HG02623 (cell line): ENCODE results near the gene ARPIN.
"Not testable (repeated sequence)": the region's sequence is repeated elsewhere in the genome, so short reads cannot be mapped to it uniquely, and the experiment has no call there.

ENCODE experiments used
- ATAC-seq: cut with Tn5 transposase; IDR thresholded peaks from one replicate; pipeline ENCODE4 v1.9.1; 2021; ENCODE audit warnings: moderate library complexity; ENCODE audit not compliant: unreplicated experiment

The ARPIN gene

DNA sequence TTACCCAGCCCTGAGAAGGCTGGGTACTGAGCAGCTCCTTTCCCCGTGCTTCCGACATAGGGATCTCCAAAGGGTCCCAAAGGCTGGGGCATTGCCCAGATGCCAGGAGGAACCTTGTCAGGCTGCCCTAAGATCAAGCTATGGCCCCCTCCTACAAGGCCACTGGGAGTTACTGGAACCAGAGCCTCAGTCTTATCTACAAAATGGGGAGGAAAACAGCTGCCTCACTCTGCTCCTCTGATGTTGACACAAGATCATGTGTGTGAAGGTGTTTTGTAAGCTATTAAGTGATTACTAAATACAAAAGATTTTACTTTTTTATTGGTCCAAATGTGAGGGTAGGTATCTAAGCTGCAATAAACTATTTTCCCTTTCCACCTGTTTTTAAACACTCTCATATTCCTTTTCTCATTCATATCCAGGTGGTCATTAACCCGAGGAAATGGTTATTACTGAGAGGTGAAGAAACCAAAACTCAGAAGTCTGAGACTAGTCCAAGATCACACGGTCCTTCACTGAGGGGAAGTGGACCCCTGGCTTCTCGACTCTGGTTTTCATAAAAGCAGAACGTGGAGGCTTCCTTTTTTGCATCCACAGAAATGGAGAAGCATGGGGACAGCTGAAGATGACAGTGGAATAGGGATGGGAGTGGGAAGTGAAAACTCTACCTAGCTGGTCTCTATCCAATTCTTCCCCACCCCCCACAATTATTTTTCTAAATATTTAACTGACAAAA is 1.7 kb downstream of the ARPIN start:
- ATAC-seq: no peak

DNA sequence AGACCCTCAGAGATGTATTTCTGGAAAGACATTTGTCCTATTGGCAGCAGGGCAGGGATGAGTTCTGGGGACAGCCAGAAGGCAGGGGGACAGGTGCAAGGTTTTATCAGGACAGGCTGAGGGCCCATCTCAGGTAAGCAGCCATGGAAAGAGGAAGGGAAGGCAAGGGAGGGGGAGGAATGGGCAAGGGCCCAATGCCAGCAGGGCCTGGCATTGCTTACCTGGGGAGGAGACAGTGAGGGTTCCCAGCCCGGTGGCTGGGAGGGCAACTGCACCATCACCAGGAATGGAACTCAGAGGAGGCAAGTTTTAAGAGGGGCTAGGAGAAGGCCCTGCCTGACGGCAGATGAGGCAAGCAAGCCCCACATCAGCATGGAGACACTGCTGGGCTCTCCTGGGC is 3.1 kb downstream of the ARPIN start:
- ATAC-seq: no peak

DNA sequence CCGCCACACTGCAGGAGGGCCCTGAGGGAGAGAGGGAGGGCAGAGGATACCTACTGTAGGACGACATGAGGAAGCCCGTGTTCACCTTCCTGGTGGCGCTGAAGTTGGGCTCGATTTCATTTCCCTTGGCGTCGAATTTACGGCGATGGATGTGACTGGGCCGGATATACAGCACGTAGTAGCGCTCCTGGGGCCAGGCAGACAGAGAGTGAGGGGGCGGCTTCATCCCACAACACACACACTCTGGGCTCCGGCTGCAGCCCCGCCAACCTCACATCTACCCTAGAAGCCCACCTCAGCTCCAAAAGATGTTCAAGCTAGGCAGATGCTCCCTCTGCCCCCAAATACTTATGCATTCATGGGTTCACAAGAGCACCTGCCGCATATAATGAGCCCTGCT is 4.5 kb downstream of the ARPIN start:
- ATAC-seq: no peak

DNA sequence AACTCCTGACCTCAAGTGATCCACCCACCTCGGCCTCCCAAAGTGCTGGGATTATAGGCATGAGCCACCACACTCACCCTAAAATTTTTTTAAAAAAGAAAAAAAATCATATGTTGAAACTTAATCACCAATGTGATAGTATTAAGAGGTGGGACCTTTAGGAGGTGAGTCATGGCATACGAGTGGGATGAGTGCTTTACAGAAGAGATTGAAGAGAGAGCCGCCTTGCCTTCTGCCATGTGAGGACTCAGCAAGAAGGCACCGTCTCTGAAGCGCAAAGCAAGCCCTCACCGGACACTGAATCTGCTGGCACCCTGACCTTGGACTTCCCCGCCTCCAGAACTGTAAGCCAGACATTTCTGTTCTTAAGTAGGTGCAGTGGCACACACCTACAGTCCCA is 5.5 kb downstream of the ARPIN start:
- no peak for ATAC-seq

DNA sequence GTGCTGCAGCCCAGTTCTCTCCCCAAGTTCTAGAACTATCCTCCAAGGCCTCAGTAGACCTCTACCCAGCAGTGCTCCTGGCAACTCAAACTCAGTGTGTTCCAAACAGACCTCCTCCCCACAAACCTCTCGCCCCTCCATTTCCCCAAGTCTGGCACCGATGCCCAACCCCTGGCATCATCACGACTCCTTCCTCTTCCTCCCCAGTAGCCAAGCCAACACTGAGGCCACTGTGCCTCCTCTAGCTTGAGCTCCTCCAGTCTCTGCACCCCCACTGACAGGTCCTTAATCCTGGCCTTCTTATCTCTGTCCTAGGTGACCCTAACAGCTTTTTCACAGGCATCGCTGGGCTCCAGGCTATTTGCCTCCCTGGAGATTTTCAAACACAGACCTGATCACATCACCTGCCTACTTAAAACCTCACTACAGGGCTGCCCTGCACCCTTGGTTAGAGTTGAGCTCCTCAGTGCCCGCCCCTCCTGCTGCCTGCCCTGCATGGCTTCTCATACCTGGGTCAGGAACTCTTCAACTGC is 6.8 kb downstream of the ARPIN start:
- no peak for ATAC-seq

DNA sequence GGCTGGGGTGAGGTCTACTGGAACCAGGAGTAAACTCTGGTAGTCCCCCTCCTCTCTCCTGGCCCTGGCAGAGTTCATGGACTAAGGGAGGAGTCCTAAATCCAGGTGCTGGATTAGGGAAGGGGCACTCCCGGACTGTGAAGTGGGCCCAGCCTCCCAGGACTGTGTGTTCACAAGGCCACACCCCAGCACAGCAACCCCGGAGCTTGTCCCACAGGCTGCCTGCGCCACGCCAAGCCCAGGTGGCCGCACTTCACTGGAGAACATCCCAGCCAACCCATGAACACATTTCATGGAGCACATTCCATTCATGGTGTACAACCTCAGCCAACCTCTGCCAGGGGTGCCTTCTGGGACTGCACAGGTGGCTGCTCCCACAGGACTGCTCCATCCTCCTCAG is 8.2 kb downstream of the ARPIN start:
- no peak for ATAC-seq

DNA sequence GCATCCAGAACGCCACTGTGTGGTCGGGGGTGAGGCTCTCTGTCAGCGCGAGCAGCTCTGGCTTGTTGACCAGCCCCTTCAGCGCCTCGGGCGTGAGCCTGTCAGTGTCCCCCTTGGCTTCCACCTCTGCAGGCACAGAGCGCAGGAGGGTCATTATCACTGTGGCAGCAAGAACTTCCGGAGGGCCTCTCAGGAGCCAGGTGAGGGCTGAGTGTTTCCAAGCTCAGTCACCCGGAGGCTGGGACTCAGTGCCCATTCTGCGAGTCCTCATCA is 9.0 kb downstream of the ARPIN start:
- ATAC-seq: no peak

DNA sequence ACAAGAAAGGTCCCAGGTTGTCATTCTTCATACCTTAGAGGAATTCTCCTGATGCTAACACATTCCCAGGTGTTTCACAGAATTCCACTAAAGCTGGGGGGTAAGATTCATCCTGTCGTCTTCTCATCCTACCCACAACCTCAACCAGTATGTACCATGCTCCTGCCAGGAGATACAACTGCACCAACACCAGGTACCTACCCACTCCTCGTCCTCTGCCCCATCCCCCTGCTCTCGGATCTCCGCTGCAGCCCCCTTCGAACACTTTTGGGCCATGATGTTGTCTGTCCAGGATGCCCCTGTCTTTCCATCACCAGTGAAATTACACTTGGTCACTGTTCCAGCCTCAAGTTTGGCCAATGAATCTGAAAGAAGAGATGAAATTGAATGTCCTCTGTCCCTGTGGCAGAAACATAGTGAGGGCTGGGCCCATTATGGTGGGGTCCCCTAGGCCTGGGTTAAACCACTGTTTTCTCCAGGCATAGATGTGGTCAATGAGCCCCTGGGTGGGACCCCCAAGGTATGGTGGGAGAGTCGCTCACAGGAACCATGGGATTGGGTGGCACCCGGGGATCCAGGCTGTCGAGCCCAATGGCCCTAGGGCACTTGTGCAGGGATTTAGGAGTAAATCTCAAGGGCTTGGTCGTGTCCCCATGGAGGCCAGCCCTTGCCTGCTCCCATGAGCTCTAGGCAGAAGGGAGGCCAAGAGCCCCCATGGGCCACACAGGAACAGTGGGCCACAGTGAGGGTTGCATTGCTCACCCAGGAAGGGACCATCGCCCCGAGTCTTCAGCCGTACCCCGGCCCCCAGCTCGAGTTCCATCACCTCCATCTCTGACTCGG is 9.5 kb downstream of the ARPIN start:
- no peak for ATAC-seq

DNA sequence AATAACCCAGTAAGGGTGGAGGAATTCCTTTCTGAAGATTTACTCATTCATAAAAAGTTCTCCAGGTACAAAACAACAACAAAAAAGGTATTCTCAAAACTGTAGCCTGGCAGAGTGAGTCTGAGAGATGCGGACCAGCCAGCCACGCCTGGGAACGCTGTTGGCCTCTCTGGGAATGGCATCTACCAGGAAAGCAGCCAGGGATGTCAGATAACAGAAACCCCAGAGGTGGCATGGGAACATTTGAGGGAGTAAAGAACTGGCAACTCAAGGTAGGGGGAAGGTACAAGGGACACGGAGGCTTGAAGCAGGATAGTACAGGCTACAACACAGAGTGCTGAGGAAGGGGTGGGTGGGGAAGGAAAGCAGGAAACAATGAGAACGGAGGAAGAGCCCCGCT is 11.9 kb downstream of the ARPIN start:
- no peak for ATAC-seq

DNA sequence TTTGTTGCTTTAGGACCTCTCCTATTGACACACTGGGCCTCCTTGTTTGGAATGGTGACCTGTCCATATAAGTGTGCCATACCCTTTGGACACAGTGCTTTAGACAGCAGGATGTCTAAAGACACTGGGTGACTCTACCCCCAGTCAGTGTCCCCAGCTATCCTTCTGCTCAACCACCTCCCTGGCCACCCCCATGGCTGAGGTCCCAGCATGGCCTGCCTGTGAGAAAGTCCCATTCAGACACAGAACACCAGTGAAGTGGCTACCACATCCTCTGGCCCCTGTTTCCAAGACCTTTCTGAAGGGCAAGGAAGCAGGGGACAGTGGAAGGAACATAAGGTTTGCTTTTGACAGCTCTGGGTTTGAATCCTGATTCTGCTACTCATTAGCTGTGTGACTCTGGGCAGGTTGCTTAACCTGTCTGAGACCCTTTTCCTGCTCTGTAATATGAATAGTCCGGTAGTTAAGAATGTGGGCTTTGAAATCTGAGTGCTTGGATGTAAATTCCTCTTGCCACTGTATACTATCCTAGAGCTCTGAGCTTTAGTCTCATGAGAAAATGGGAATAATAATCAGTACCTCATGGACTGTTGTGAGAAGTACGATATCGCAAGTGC is 12.7 kb downstream of the ARPIN start:
- ATAC-seq: no peak

DNA sequence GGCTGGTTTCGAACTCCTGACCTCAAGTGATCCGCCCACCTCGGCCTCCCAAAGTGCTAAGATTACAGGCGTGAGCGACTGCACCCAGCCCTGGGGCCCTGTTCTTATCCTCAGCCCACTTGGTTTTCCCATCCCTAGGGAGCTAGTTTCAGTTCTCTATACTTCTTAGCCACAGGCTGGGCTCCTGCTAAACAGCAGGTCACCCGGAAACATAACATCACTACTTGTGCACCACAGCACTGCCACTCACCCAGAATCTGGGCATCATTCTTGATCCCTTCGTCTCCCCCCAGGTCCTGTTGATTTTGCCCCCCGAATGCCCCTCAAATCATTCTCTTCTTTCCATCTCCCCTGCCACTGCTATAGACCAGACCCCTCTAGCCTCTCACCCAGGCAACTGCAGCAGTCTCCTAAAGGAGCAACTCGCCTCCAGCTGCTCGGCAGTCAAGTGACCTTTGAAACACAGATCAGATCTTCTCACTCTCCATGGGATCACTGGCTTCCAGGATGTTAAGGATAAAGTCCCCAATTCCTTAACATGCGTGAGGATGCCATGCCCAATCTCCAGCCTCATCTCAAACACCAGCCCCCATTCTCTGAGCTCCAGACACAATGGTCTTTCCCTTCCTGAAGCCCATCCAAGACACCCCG is 13.3 kb downstream of the ARPIN start:
- no peak for ATAC-seq

DNA sequence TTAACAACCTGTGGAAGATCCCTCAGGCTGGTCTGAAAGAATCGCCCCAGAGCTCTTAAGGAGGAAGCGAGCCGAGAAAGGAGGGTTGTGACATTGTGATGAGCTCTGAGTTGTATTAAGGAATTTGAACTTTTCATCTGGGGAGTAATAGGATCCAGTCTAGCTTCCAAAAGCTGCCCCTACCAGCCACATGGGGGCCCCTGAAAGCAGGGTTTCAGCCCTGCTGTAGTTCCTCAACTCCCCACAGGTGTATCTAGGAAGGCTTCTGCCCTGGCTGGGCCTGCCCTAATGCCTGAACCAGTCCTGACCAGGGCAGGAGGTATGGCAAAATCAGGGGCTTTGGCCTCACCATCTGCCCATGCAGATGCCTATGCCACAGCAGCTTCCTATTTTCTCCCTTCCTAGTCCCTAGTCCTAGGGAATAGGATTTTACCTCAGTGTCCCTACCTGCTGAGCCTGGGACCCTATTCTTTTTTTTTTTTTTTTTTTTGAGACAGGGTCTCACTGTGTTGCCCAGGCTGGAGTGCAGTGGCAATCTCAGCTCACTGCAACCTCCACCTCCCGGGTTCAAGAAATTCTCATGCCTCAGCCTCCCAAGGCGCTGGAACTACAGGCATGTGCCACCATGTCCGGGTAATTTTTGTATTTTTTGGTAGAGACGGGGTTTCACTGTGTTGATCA is 14.0 kb downstream of the ARPIN start:
- peak; percentile 43 for ATAC-seq

DNA sequence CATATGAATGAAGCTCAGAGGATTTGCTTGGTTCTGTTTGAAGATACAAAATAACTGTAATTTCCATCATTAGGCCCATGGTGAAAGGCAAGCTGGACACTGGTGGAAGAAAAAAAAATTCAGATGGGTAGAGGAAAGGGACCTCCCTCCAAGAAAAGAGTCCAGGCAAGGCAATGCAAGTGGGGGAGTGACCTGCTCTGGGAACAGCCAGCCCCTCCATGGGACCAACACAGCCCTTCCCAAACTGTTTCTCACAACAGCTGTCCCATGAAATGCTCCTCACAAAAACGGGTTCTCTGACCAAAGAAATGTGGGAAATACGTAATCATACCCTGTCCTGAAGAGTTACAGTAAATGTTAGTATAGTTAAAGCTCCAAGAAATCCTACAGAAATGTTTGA is 14.6 kb downstream of the ARPIN start:
- ATAC-seq: no peak

DNA sequence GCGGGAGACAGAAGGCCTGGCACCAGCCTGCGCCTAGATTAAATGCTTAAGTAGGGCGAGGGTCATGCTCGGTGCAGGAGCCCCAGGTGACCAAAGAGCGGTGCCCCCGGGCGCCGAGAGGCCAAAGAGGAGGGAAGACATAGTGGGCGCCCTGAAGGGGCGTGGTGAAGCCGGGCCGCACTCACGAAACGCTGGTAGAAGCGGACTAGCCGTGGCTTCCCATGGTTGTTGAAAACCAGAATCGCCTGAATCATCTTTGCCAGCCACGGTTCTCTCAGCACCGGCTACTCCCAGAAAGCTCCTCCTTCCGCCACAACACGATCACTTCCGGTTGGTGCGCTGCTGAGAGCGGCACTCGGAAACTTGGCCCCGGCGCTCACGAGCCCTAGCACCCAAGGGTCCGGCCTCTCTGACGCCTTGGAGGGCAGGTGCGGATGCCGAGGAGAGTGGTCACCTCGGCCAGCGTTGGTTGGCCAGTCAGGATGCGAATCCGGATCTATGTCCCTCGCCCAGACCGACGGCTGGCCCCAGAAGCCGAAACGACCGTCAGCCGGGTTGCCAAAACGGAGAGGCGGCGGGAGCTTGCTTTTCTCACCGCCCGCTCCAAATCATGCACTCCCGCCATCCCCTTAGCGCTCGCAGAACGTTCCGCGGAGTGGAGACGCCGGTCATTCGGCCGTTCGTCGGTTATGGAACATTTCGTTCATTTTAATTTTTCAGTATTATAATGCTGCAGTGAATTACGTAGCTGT is 18.9 kb downstream of the ARPIN start, which contains the start of gene AP3S2:
AP3S2 (minus strand) TSS at position 299 of the 752 bp plus-strand sequence; CDS start at position 254, 45 bp downstream.
- ATAC-seq: peak; percentile 81

DNA sequence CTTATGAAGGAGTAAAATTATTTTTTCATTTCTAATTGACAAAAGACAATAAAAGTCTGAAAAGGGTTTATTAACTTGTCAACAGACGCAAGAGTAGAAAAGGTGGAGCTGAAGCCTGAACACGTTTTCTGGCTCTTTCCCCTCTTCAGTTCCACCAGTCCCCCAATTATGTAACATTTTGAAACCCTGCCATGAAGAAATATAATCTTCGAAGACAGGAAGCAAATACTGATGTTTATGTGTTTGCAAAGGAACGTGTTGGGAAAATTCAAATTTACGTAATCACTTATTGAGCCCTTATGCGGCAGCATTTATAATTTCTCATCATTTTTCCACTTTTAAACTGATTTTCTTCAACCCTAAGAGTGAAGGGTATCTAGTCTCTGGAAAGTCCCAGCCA is 19.7 kb downstream of the ARPIN start:
- ATAC-seq: no peak

DNA sequence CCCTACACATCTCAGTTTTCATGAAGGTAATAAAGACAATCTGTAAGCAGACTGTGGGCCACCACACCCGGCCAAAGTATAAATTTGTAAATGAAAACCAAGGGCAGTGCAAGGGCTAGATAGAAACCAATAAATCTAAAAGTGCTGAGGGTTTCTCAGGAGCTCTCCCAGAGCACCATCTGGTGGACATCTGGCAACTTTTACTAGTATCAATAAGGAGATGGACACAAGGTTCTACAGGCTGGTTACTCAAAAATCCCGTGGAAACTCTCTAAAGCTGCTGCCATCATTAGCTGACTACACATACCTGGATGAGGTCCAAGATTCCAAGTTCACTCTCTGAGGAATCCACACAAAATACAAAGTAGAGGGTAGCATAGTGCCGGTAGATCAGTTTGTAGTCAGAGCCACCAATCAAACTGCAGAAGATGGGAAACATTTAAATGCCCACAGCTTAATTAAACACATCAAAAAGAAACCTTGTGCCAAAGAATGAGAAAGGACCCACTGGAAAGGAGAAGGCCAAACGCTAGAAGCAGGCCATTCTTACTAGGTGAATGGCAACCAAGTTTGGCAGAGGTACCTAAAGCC is 24.4 kb downstream of the ARPIN start:
- no peak for ATAC-seq

DNA sequence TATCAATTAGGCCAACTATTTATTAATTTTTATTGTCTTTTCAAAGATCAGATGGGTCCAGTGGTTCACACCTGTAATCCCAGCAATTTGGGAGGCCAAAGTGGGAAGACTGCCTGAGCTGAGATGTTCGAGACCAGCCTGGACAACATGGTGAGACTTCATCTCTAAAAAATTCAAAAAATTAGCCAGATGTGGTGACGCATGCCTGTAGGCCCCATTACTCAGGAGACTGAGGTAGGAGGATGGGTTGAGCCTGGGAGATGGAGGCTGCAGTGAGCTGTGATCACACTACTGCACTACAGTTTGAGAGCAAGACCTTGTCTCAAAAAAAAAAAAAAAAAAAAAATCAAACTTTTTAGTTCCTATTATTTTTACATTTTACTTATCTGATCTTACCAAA is 27.1 kb downstream of the ARPIN start:
- no peak for ATAC-seq

DNA sequence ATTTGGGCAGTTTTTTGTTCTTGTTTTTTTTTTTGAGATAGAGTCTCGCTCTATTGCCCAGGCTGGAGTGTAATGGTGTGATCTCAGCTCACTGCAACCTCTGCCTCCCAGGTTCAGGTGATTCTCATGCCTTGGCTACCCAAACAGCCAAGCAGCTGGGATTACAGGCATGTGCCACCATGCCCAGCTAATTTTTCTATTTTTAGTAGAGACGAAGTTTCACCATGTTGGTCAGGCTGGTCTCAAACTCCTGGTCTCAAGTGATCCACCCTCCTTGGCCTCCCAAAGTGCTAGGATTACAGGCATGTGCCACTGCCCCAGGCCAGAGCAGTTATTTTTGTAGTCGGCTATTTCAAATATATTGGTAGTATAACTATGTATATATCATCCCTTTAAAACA is 27.6 kb downstream of the ARPIN start:
- ATAC-seq: not testable (repeated sequence)

DNA sequence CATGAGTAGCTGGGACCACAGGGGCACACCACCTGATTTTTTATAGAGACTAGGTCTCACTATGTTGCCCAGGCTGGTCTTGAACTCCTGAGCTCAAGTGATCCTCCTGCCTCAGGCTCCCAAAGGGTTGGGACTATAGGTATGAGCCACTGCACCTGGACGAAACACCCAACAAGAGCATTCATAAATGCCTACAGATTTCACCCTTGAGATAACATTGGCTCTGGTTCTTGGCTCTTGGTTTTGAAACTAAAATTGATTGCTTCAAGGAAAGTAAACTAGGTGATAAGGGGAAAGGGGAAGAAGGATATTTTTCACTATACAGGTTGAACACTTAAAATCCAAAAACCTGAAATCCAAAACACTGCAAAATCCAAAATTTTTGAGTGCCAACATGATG is 29.2 kb downstream of the ARPIN start:
- ATAC-seq: no peak

DNA sequence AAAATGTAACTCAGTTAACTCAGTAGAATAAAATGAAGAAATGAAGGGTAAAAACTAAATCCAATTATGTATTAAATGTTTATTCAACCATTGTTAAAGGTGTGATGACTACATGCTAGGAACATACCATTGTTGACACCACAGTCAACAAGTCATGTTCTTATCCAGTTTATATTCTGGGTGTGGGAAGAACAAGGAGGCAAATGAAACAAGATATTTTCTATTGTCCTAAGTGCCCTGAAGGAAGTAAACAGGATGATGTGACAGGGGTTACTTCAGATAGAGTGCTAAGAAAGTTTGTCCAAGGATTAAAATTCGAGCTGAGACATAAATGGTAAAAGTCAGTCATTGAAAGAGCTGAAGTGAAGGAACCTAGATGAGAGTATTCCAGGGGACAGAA is 32.0 kb downstream of the ARPIN start:
- ATAC-seq: no peak
